A673 (cell line): ENCODE results near the gene MGLL. TPM values are rescaled to one million over a fixed set of nuclear protein-coding genes. Genes with fewer than 3 reads are reported as not detected.
A peak's percentile ranks its signal among the peaks of the same experiment; 100 is the strongest.

Experiments
- BruUV-seq: library from RNA; stranded (reverse); fragments of 400-500 nt; replicated peaks from 2 replicates; lab custom pipeline; 2021; lab: Mats Ljungman, UMichigan
- CTCF ChIA-PET: fragments of 300-600 bp; sonication (Branson Sonifier 250); formaldehyde crosslinking; loops from one replicate; lab custom pipeline; 2022; ENCODE audit warnings: antibody characterized with exemption; lab: Charles Lee
- POLR2A ChIA-PET: fragments of 300-600 bp; sonication (Branson Sonifier 250); formaldehyde crosslinking; loops from one replicate; lab custom pipeline; 2022; ENCODE audit warnings: antibody characterized with exemption; ENCODE audit not compliant: low non-redundant PET; lab: Charles Lee
- DNase-seq: peaks from one replicate; pipeline ENCODE4 v3.0.0-alpha.2; 2015; ENCODE audit warnings: low spot score
- H3K27ac ChIP-seq: fragments of 200-600 bp; sonication (generic); 2 replicates; pipeline ENCODE4 v1.5.1; 2016; ENCODE audit warnings: mixed run types, low read depth, mild to moderate bottlenecking, mixed read lengths, antibody characterized with exemption, low read length; ENCODE audit not compliant: poor library complexity, severe bottlenecking
- H3K27me3 ChIP-seq: fragments of 200-600 bp; sonication (generic); replicated peaks from 2 replicates; pipeline ENCODE4 v1.6.1; 2017; ENCODE audit warnings: mixed run types, low read depth, mild to moderate bottlenecking, mixed read lengths, antibody characterized with exemption, low read length; ENCODE audit not compliant: insufficient read depth, poor library complexity
- H3K36me3 ChIP-seq: fragments of 200-600 bp; sonication (generic); 2 replicates; pipeline ENCODE4 v1.6.1; 2016; ENCODE audit warnings: mixed run types, mild to moderate bottlenecking, mixed read lengths, antibody characterized with exemption, low read length; ENCODE audit not compliant: insufficient read depth, poor library complexity, severe bottlenecking
- H3K4me1 ChIP-seq: fragments of 200-600 bp; sonication (generic); 2 replicates; pipeline ENCODE4 v1.6.1; 2017; ENCODE audit warnings: mixed run types, mild to moderate bottlenecking, mixed read lengths, antibody characterized with exemption, low read length; ENCODE audit not compliant: insufficient read depth, poor library complexity, severe bottlenecking
- H3K4me3 ChIP-seq: fragments of 200-600 bp; sonication (generic); 2 replicates; pipeline ENCODE4 v1.5.1; 2016; ENCODE audit warnings: low read depth, mixed run types, mild to moderate bottlenecking, mixed read lengths, low read length; ENCODE audit not compliant: poor library complexity, severe bottlenecking
- H3K9me3 ChIP-seq: fragments of 200-600 bp; sonication (generic); 2 replicates; pipeline ENCODE4 v1.6.1; 2016; ENCODE audit warnings: mixed run types, low read depth, mild to moderate bottlenecking, mixed read lengths, antibody characterized with exemption, low read length; ENCODE audit not compliant: poor library complexity, severe bottlenecking
- CTCF ChIP-seq: fragments of 300-800, 200-600 bp; sonication (generic); conservative IDR thresholded peaks from 2 replicates; pipeline ENCODE4 v1.5.1; 2017; ENCODE audit warnings: low read depth, mild to moderate bottlenecking, antibody characterized with exemption, low read length, moderate library complexity, mixed read lengths
- EZH2 ChIP-seq: fragments of 200-600 bp; sonication (generic); IDR thresholded peaks from 2 replicates; pipeline ENCODE4 v1.6.1; 2017; ENCODE audit warnings: borderline replicate concordance, low read depth, mild to moderate bottlenecking, mixed read lengths, antibody characterized with exemption, low read length; ENCODE audit not compliant: poor library complexity, severe bottlenecking
- intact Hi-C: fragments of 100-400 bp; cut with micrococcal nuclease; formaldehyde crosslinking; loops from one replicate; pipeline ENCODE4 v1.10.0; 2022; ENCODE audit not compliant: unreplicated experiment
- total RNA-seq: library from RNA; stranded (reverse); gene quantifications from 2 replicates; pipeline ENCODE4 v1.2.3, GENCODE V29; 2021

The MGLL gene
- total RNA-seq, 1 experiment from 2014 or later, result 0.39 TPM

- BruUV-seq, result no TSS peak
- Histone ChIP-seq H3K27me3 (no peaks in the 10 kb centered on the region), H3K27ac (no peak overlapping the region), H3K36me3 (no peaks in the 10 kb centered on the region), H3K4me3 (no peak overlapping the region), H3K4me1 (peaks cover 5% of the 10 kb centered on the region), H3K9me3 (peaks cover 3% of the 10 kb centered on the region)
- intact Hi-C loops, result no loop called here
- no peak for TF ChIP-seq EZH2
- TF ChIP-seq CTCF, result no peak
- ChIA-PET POLR2A (no interaction called here), CTCF (no interaction called here)
- no peak for DNase-seq
Measured at GRCh38 chr3:127770671-127771355, 51.5 kb downstream of the MGLL start.

- no peak for DNase-seq
- Histone ChIP-seq H3K4me1 (no peaks in the 10 kb centered on the region), H3K27ac (no peak overlapping the region), H3K27me3 (no peaks in the 10 kb centered on the region), H3K4me3 (no peak overlapping the region), H3K36me3 (no peaks in the 10 kb centered on the region), H3K9me3 (peaks cover 3% of the 10 kb centered on the region)
- ChIA-PET POLR2A (no interaction called here), CTCF (no interaction called here)
- intact Hi-C loops, result no loop called here
- TF ChIP-seq EZH2, result no peak
- no peak for TF ChIP-seq CTCF
- no TSS peak for BruUV-seq
Measured at GRCh38 chr3:127769284-127770081, 52.8 kb downstream of the MGLL start.

GRCh38 chr3:127768346-127769008 is 53.8 kb downstream of the MGLL start:
- intact Hi-C loops, result no loop called here
- ChIA-PET POLR2A (no interaction called here), CTCF (no interaction called here)
- Histone ChIP-seq H3K27me3 (no peaks in the 10 kb centered on the region), H3K4me1 (no peaks in the 10 kb centered on the region), H3K4me3 (no peak overlapping the region), H3K36me3 (no peaks in the 10 kb centered on the region), H3K27ac (no peak overlapping the region), H3K9me3 (peaks cover 3% of the 10 kb centered on the region)
- TF ChIP-seq CTCF, result no peak
- no peak for TF ChIP-seq EZH2
- BruUV-seq, result no TSS peak
- peak; percentile 28 for DNase-seq
